ENCODE measurements around the gene GCC2. TPM values are rescaled to one million over a fixed set of nuclear protein-coding genes. Genes with fewer than 3 reads are reported as not detected.
"Not testable (repeated sequence)": the region's sequence is repeated elsewhere in the genome, so short reads cannot be mapped to it uniquely, and the experiment has no call there.

GCC2 gene
- total RNA-seq, 1 donor, result 8.1 TPM

DNA sequence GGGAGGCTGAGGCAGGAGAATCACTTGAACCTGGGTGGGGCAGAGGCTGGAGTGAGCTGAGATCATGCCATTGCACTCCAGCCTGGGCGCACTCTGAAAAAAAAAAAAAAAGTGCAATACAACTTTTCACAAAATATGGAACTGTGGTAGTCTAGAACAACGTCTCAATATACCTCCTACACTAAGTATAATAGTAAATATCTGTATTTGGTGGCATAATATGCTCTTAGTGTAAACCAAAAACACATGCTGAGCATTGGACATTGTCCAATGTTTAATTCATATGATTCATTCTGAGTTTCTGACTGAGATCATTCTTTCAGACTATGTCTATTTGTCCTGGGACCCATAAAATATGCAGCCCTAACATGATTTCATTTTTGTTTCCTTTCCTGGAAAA lies 65.5 kb downstream of the GCC2 start:
- DNase-seq (ENCODE audit: low read depth in 2 of 3, low spot score in 2 of 3), result not testable (repeated sequence)

GRCh38 chr2:108524688-108525087 lies 75.7 kb downstream of the GCC2 start:
- DNase-seq (ENCODE audit: low read depth in 2 of 3, low spot score in 2 of 3), result not testable (repeated sequence)

DNA sequence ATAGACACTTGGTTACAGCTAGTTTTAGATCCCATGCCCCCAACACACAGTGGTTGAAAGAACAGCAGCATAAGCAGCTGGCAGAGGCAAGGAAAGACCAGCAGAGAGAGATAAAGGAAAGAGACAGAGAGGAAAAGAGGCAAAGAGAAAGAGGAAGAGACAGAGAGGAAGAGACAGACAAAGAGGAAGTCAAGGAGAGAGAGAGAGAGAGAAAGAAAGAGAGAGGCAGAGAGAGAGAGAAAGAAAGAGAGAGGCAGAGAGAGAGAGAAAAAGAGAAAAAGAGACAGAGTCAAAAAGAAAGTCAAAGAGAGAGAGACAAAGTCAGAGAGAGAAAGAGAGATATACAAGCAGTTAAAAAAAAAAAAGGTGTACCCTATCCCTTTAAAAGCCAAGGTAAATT lies 76.3 kb downstream of the GCC2 start:
- DNase-seq (ENCODE audit: low read depth in 2 of 3, low spot score in 2 of 3), result not testable (repeated sequence)

- DNase-seq (ENCODE audit: low read depth in 2 of 3, low spot score in 2 of 3), result no peak
Observed at GRCh38 chr2:108531674-108532055, 82.7 kb downstream of the GCC2 start.

- peak; percentile 74 to 90 (median 88) for DNase-seq (ENCODE audit: low read depth in 2 of 3, low spot score in 2 of 3)
Observed at GRCh38 chr2:108533832-108534583, 85.0 kb downstream of the GCC2 start, which contains the start of gene LIMS1. Gene LIMS1, plus strand, starts transcription at chr2:108534470. Its CDS starts 93 bp downstream, at chr2:108534563.

- DNase-seq (ENCODE audit: low read depth in 2 of 3, low spot score in 2 of 3), result peak; percentile 22 to 44 (median 32)
Observed at GRCh38 chr2:108534584-108535356, 85.8 kb downstream of the GCC2 start.

- no peak for DNase-seq (ENCODE audit: low read depth in 2 of 3, low spot score in 2 of 3)
Observed at GRCh38 chr2:108535357-108535631, 86.3 kb downstream of the GCC2 start.

- no peak for DNase-seq (ENCODE audit: low read depth in 2 of 3, low spot score in 2 of 3)
Observed at GRCh38 chr2:108536133-108536780, 87.3 kb downstream of the GCC2 start.

- no peak for DNase-seq (ENCODE audit: low read depth in 2 of 3, low spot score in 2 of 3)
Observed at GRCh38 chr2:108536911-108537310, 87.9 kb downstream of the GCC2 start.

DNA sequence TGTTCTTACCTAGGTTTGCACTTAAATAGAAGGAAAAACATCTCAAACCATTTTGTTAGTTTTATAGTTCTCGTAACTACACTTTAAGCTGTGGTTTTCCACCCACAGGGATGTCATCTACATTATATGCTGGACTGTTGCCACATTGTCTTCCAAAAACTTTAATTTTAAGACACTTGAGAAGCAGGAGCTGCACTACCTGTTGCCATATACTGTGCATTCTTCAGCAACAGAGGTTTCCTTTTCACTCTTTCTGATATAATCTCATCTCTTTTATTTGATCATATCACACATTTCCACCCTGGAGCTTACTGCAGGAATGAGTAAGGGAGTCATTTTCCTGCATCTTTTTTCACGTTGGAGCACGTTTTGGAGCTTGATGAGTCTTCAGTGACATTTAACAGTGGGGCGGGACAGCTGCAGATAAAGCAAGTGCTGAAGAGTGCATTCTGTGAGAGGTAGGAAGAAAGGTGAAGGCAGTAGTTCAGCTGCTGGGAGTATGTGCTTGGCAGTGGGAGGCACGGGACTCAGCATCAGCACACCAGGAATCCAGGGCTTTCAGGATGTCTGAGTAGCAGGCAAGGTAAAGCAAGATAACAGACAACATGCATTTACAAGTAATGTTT lies 89.1 kb downstream of the GCC2 start:
- no peak for DNase-seq (ENCODE audit: low read depth in 2 of 3, low spot score in 2 of 3)

DNA sequence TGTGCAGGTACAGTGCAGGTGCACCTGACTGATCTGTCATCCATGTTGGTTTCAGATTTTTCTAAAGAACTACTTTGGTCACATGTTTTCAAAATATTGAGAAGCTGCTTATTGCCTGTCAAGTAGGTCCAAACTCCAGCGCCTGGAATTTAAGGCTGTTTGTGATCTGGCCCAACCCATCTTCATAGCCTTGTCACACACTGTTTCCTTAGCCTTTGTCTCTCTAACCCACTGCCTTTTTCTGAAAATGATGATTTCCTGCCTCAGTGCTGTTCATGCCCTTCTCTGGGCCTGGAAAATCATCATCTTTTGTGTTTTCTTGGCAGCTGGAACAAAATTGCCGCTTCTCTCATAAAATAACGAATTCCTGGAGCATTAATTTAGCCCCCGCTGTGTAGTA lies 92.4 kb downstream of the GCC2 start:
- DNase-seq (ENCODE audit: low read depth in 2 of 3, low spot score in 2 of 3), result no peak

DNA sequence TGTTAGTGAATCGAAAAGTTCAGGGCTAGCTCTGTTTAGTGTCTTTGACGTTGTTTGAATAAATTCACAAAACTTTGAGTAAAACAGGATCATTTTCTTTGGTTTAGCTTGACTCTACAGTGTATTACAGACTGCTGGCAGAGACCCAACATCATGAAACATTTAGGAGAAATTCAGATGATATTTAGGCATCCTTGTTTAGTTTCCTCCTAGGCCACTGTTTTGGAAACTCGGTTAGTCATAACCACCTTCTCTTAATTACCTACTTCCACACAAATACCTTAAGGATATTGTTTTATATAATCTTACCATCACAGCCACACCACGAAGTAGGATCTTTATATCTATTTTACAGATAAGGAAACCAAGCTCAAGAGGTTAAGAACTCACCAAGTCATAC lies 93.1 kb downstream of the GCC2 start:
- no peak for DNase-seq (ENCODE audit: low read depth in 2 of 3, low spot score in 2 of 3)

- no peak for DNase-seq (ENCODE audit: low read depth in 2 of 3, low spot score in 2 of 3)
Observed at GRCh38 chr2:108547606-108548005, 98.6 kb downstream of the GCC2 start.

- DNase-seq (ENCODE audit: low read depth in 2 of 3, low spot score in 2 of 3), result no peak
Observed at GRCh38 chr2:108548208-108549003, 99.4 kb downstream of the GCC2 start.

DNA sequence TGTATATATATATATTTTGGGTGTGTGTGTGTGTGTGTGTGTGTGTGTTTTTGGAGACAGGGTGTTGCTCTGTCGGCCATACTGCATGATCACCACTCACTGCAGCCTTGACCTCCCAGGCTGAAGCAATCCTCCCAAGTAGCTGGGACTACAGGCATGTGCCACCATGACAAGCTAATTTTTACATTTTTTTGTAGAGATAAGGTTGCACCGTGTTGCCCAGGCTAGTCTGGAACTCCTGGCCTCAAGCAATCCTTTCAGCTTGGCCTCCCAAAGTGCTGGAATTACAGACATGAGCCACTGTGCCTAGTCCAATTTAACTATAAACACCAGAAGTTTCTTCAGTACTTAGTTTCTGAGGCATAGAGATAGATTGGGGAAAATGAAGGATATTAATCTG lies 103.6 kb downstream of the GCC2 start:
- no peak for DNase-seq (ENCODE audit: low read depth in 2 of 3, low spot score in 2 of 3)

GRCh38 chr2:108553209-108553919 lies 104.4 kb downstream of the GCC2 start:
- DNase-seq (ENCODE audit: low read depth in 2 of 3, low spot score in 2 of 3), result no peak

DNA sequence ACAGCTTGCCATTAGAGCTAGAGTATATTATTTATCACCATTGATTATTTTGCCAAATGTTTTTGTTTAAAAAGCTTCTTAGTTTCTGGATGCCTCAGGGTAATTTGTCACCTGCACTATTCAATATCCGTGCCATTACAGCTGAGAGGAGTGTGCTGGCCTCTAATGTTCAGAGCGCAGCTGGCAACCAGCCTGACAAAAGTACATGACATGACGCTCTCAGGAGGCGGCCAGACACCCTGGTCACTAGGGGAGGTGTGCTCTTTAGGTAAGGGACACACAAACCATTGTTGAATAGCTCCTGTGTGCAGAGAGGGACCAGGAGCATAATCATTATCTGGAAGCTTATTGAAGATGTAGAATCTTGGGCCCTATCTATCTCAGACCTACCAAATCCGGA lies 105.5 kb downstream of the GCC2 start:
- DNase-seq (ENCODE audit: low read depth in 2 of 3, low spot score in 2 of 3), result no peak

DNA sequence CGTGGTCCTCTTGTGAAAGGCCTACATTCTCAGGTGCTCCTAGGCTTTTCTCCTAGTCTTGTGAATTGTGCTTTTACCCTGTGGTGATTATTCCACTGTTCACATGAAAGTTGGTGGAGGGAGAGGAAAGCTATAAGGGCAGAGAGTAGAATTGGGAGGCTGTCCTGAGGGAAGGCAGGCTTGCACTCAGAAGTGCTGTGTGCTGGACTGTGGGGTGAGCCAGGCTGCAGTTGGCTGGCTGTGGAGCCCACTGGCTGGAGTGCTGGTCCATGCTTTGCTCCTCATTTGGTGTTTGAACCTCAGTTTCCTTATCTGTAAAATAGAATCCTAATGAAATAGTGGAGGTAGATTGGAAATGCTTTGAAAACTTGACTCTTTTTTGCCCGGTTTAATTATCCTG lies 106.6 kb downstream of the GCC2 start:
- no peak for DNase-seq (ENCODE audit: low read depth in 2 of 3, low spot score in 2 of 3)

- not testable (repeated sequence) for DNase-seq (ENCODE audit: low read depth in 2 of 3, low spot score in 2 of 3)
Observed at GRCh38 chr2:108556581-108556980, 107.6 kb downstream of the GCC2 start.
